Liver (tissue), 9 donors: Measurements from ENCODE around the gene CDH18. TPM values are rescaled to one million over a fixed set of nuclear protein-coding genes. Genes with fewer than 3 reads are reported as not detected.

Experiments
- DNase-seq: peaks from one replicate; pipeline ENCODE4 v3.0.0-alpha.2; 2017; ENCODE audit warnings: low spot score
- H3K27ac ChIP-seq, 2 donors: one replicate each; pipeline ENCODE4 v1.7.0; 2013; ENCODE audit warnings: inconsistent platforms in 2 of 2, low read length in 2 of 2, control low read depth in 1 of 2, low read depth in 1 of 2, mild to moderate bottlenecking in 1 of 2
- H3K27me3 ChIP-seq, 4 donors: one replicate each; pipeline versions ENCODE4 v1.6.1 to v1.7.0; 2013; ENCODE audit warnings: low read length in 3 of 4, inconsistent platforms in 1 of 4, mild to moderate bottlenecking in 1 of 4, moderate library complexity in 1 of 4; ENCODE audit not compliant: control insufficient read depth in 4 of 4, insufficient read depth in 4 of 4
- H3K36me3 ChIP-seq, 4 donors: one replicate each; pipeline versions ENCODE4 v1.6.1 to v1.7.0; 2013; ENCODE audit warnings: low read length in 3 of 4, mild to moderate bottlenecking in 3 of 4, low read depth in 1 of 4, moderate library complexity in 1 of 4; ENCODE audit not compliant: control insufficient read depth in 4 of 4, insufficient read depth in 3 of 4
- H3K4me1 ChIP-seq, 4 donors: one replicate each; pipeline versions ENCODE4 v1.6.1 to v1.7.0; 2013; ENCODE audit warnings: low read length in 3 of 4, mild to moderate bottlenecking in 3 of 4, moderate library complexity in 1 of 4; ENCODE audit not compliant: control insufficient read depth in 4 of 4, insufficient read depth in 4 of 4
- H3K4me3 ChIP-seq, 3 donors: one replicate each; pipeline versions ENCODE4 v1.6.1 to v1.7.0; 2013; ENCODE audit warnings: low read length in 3 of 3, control low read depth in 1 of 3, low read depth in 1 of 3, mild to moderate bottlenecking in 1 of 3
- H3K9ac ChIP-seq, 2 donors: one replicate each; pipeline ENCODE4 v1.7.0; 2013; ENCODE audit warnings: low read length in 2 of 2, mild to moderate bottlenecking in 2 of 2, moderate library complexity in 2 of 2, control low read depth in 1 of 2, low read depth in 1 of 2
- H3K9me3 ChIP-seq, 4 donors: one replicate each; pipeline versions ENCODE4 v1.6.1 to v1.7.0; 2013; ENCODE audit warnings: low read length in 3 of 4; ENCODE audit not compliant: control insufficient read depth in 4 of 4
- ATF3 ChIP-seq: IDR thresholded peaks from 2 replicates; pipeline ENCODE4 v1.6.1; 2016; ENCODE audit warnings: antibody characterized with exemption
- CTCF ChIP-seq: fragments of 150-350 bp; IDR thresholded peaks from 2 replicates; pipeline ENCODE4 v1.5.1; 2017; ENCODE audit warnings: improper control_type of control experiment, low read depth, low read length; ENCODE audit not compliant: missing input control
- EGR1 ChIP-seq, 2 donors: IDR thresholded peaks; 2 replicates each; pipeline ENCODE4 v1.6.1; 2016 to 2018; ENCODE audit warnings: antibody characterized with exemption in 2 of 2, low read depth in 2 of 2
- FOXA1 ChIP-seq: IDR thresholded peaks from 2 replicates; pipeline ENCODE4 v1.6.1; 2016; ENCODE audit warnings: antibody characterized with exemption
- GABPA ChIP-seq, 2 donors: IDR thresholded peaks in 1 of 2; conservative IDR thresholded peaks in 1 of 2; 2 replicates each; pipeline ENCODE4 v1.6.1; 2016; ENCODE audit warnings: antibody characterized with exemption in 2 of 2, mild to moderate bottlenecking in 1 of 2, moderate library complexity in 1 of 2
- HNF4G ChIP-seq: IDR thresholded peaks from 2 replicates; pipeline ENCODE4 v1.6.1; 2016; ENCODE audit warnings: antibody characterized with exemption
- JUND ChIP-seq, 2 donors: IDR thresholded peaks; 2 replicates each; pipeline ENCODE4 v1.6.1; 2016; ENCODE audit warnings: antibody characterized with exemption in 2 of 2
- MAX ChIP-seq: IDR thresholded peaks from 2 replicates; pipeline ENCODE4 v1.6.1; 2016; ENCODE audit warnings: antibody characterized with exemption
- NR2F2 ChIP-seq: IDR thresholded peaks from 2 replicates; pipeline ENCODE4 v1.6.1; 2016; ENCODE audit warnings: antibody characterized with exemption
- RAD21 ChIP-seq, 2 donors: IDR thresholded peaks; 2 replicates each; pipeline ENCODE4 v1.6.1; 2016; ENCODE audit warnings: antibody characterized with exemption in 2 of 2, mild to moderate bottlenecking in 2 of 2
- REST ChIP-seq: IDR thresholded peaks from 2 replicates; pipeline ENCODE4 v1.6.1; 2016; ENCODE audit warnings: antibody characterized with exemption, mild to moderate bottlenecking
- RXRA ChIP-seq, 2 donors: IDR thresholded peaks; 2 replicates each; pipeline ENCODE4 v1.6.1; 2017 to 2018; ENCODE audit warnings: antibody characterized with exemption in 2 of 2, mild to moderate bottlenecking in 1 of 2
- SP1 ChIP-seq: IDR thresholded peaks from 2 replicates; pipeline ENCODE4 v1.6.1; 2018; ENCODE audit warnings: antibody characterized with exemption, mild to moderate bottlenecking
- YY1 ChIP-seq: IDR thresholded peaks from 2 replicates; pipeline ENCODE4 v1.6.1; 2016; ENCODE audit warnings: antibody characterized with exemption, mild to moderate bottlenecking
- WGBS: extraction: QIAGEN DNeasy Blood & Tissue Kit; methylation state at CpG from one replicate; pipeline ENCODE4 v1.1.7; 2013; 5-methylcytosine and 5-hydroxymethylcytosine counted together
- polyA plus RNA-seq, 2 donors: library from polyadenylated mRNA; stranded (reverse) in 1 of 2; unstranded in 1 of 2; fragments of 200-250 nt in 1 of 2; fragments of >200 nt in 1 of 2; fragmentation: Nextera tagmentation in 1 of 2; extraction: Ambion mirVana in 1 of 2; gene quantifications; one replicate each; pipeline versions ENCODE4 v1.2.1 to v1.2.3, GENCODE V29; 2013 to 2015
- total RNA-seq, 2 donors: library from RNA; depleted of rRNA; stranded (reverse); fragments of >200 nt; gene quantifications; one replicate each; pipeline ENCODE4 v1.2.3, GENCODE V29; 2014
- donor health status: healthy.
- donor health status: healthy.
- donor health status: healthy.
- donor health status: healthy.
- donor health status: healthy.

CDH18 gene
- total and polyA plus RNA-seq, 4 donors: 0.19 TPM; not detected in 3

GRCh38 chr5:19584131-19584530 is 403.9 kb downstream of the CDH18 start:
- Histone ChIP-seq H3K27me3 (no peaks in the 10 kb centered on the region), H3K36me3 (no peaks in the 10 kb centered on the region), H3K4me1 (no peaks in the 10 kb centered on the region), H3K9ac (no peak overlapping the region), H3K27ac (no peak overlapping the region), H3K9me3 (no peaks in the 10 kb centered on the region), H3K4me3 (no peak overlapping the region)
- DNase-seq: no peak
- TF ChIP-seq SP1 (no peak), JUND (IDR thresholded peaks at IDR 0.05) (no peak), FOXA1 (no peak), GABPA (IDR thresholded peaks at IDR 0.05 in 1 of 2, conservative IDR thresholded peaks at IDR 0.05 in 1 of 2) (no peak), RXRA (IDR thresholded peaks at IDR 0.05) (no peak), REST (no peak), MAX (no peak), EGR1 (IDR thresholded peaks at IDR 0.05; ENCODE audit: low read depth in 2 of 2) (no peak)
- 22% methylated on average over 2 of the region's 2 CpGs for WGBS

GRCh38 chr5:19577882-19578281 is 410.1 kb downstream of the CDH18 start:
- TF ChIP-seq NR2F2 (no peak), RAD21 (IDR thresholded peaks at IDR 0.05) (no peak), EGR1 (IDR thresholded peaks at IDR 0.05; ENCODE audit: low read depth in 2 of 2) (no peak), RXRA (IDR thresholded peaks at IDR 0.05) (no peak), SP1 (no peak), YY1 (no peak), CTCF (no peak), ATF3 (no peak), GABPA (IDR thresholded peaks at IDR 0.05 in 1 of 2, conservative IDR thresholded peaks at IDR 0.05 in 1 of 2) (no peak), HNF4G (no peak)
- 67% methylated on average over 3 of the region's 3 CpGs for WGBS
- Histone ChIP-seq H3K4me1 (no peaks in the 10 kb centered on the region), H3K4me3 (no peak overlapping the region), H3K9me3 (no peaks in the 10 kb centered on the region), H3K27ac (no peak overlapping the region), H3K36me3 (no peaks in the 10 kb centered on the region), H3K27me3 (no peaks in the 10 kb centered on the region), H3K9ac (no peak overlapping the region)
- no peak for DNase-seq
